ENCODE results near the gene IER5L. TPM values are rescaled to one million over a fixed set of nuclear protein-coding genes. Genes with fewer than 3 reads are reported as not detected.

IER5L gene
- total RNA-seq, 2 donors from 2014 or later: 6.8 to 8.1 TPM

DNA sequence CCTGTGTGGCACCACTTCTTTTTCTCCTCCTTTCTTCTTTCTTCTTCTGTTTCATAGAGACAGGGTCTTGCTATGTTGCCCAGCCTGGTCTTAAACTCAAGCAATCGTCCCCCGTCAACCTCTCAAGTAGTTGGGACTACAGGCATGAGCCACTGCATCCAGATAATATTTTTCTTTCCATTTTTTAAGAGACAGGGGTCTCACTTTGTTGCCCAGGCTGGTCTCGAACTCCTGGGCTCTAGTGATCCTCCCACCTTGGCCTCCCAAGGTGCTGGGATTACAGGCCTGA, 47.4 kb upstream of the IER5L start:
- peaks cover 7% of the 10 kb centered on the region for H3K4me1 Mint-ChIP-seq
- no peak overlapping the region for H3K9ac ChIP-seq (ENCODE audit: extremely low read depth, low read length, poor library complexity, severe bottlenecking)
- no peak overlapping the region for H3K4me3 ChIP-seq (ENCODE audit: low read length)
- H3K4me3 Mint-ChIP-seq: no peak overlapping the region
- H3K4me1 ChIP-seq (ENCODE audit: control insufficient read depth, insufficient read depth, low read length): no peaks in the 10 kb centered on the region
- no peak for DNase-seq
- H3K9me3 ChIP-seq (ENCODE audit: control insufficient read depth, low read length): no peaks in the 10 kb centered on the region
- no peaks in the 10 kb centered on the region for H3K27me3 Mint-ChIP-seq (ENCODE audit: insufficient read depth)
- H3K36me3 Mint-ChIP-seq (ENCODE audit: low read depth): no peaks in the 10 kb centered on the region
- no peak overlapping the region for H3K27ac ChIP-seq (ENCODE audit: low read depth, low read length)
- 91 to 92% methylated on average over 3 of the region's 3 CpGs for WGBS, 2 experiments (ENCODE audit: insufficient coverage in 1 of 2, insufficient read length in 1 of 2)
- TF ChIP-seq, protein P1, sequence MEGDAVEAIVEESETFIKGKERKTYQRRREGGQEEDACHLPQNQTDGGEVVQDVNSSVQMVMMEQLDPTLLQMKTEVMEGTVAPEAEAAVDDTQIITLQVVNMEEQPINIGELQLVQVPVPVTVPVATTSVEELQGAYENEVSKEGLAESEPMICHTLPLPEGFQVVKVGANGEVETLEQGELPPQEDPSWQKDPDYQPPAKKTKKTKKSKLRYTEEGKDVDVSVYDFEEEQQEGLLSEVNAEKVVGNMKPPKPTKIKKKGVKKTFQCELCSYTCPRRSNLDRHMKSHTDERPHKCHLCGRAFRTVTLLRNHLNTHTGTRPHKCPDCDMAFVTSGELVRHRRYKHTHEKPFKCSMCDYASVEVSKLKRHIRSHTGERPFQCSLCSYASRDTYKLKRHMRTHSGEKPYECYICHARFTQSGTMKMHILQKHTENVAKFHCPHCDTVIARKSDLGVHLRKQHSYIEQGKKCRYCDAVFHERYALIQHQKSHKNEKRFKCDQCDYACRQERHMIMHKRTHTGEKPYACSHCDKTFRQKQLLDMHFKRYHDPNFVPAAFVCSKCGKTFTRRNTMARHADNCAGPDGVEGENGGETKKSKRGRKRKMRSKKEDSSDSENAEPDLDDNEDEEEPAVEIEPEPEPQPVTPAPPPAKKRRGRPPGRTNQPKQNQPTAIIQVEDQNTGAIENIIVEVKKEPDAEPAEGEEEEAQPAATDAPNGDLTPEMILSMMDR (conservative IDR thresholded peaks at IDR 0.05): no peak
- H3K27ac Mint-ChIP-seq: no peak overlapping the region
- H3K36me3 ChIP-seq (ENCODE audit: control insufficient read depth, insufficient read depth, low read length): no peaks in the 10 kb centered on the region
- H3K27me3 ChIP-seq (ENCODE audit: control insufficient read depth, insufficient read depth, low read length, poor library complexity, severe bottlenecking): no peaks in the 10 kb centered on the region
- H3K9me3 Mint-ChIP-seq: no peaks in the 10 kb centered on the region

DNA sequence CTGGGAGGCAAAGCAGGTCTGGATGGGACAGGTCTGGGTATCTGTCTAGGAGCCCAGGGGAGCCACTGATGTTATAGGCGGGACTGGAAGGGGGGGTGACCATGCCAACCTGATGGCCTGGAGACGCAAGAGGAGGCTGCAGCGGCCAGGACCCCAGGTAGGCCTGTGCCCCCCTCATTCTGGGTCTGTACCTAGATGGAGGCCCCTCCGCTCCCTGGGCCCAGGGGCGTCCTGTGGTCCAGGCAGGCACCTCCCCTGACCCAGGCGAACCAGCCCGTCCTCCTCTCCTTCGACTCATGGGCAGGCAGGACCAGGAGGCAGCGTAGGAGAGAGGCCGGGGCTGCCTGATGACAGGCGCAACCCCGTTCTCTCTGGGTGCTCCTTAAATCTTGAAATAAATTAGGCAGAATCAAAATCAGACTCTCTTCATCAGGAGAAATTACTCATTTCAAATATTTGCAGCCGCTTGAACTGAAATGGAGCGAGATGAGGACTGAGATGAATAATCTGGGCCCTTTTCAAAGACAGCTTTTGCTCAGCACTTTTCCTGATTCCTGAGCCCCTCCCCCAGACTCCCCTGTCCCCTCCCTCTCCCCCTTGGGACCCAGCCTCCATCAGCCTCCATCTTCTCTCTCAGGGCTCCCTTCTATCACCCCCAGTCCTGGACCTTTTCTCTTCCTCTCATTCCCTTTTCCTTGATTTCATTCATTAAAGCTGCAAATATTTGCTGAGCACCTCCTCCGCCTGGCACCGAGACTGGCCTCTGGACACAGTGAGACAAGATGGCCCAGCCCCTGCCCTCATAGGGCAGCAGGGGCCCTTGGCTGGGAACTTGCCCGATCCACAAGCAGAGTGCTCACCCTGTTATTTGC, 46.8 kb upstream of the IER5L start:
- Histone ChIP-seq H3K4me3 (ENCODE audit: low read length) (no peak overlapping the region), H3K27ac (ENCODE audit: low read depth, low read length) (no peak overlapping the region), H3K4me1 (ENCODE audit: control insufficient read depth, insufficient read depth, low read length) (no peaks in the 10 kb centered on the region), H3K36me3 (ENCODE audit: control insufficient read depth, insufficient read depth, low read length) (no peaks in the 10 kb centered on the region), H3K9ac (ENCODE audit: extremely low read depth, low read length, poor library complexity, severe bottlenecking) (no peak overlapping the region), H3K27me3 (ENCODE audit: control insufficient read depth, insufficient read depth, low read length, poor library complexity, severe bottlenecking) (no peaks in the 10 kb centered on the region), H3K9me3 (ENCODE audit: control insufficient read depth, low read length) (no peaks in the 10 kb centered on the region)
- H3K27ac Mint-ChIP-seq: no peak overlapping the region
- no peak for DNase-seq
- 86 to 90% methylated on average over 16 to 17 of the region's 17 CpGs for WGBS, 2 experiments (ENCODE audit: insufficient coverage in 1 of 2, insufficient read length in 1 of 2)
- H3K4me3 Mint-ChIP-seq: no peak overlapping the region
- TF ChIP-seq, protein P1 (conservative IDR thresholded peaks at IDR 0.05): no peak
- H3K9me3 Mint-ChIP-seq: no peaks in the 10 kb centered on the region
- H3K36me3 Mint-ChIP-seq (ENCODE audit: low read depth): peaks cover under 1% of the 10 kb centered on the region
- no peaks in the 10 kb centered on the region for H3K27me3 Mint-ChIP-seq (ENCODE audit: insufficient read depth)
- peaks cover 7% of the 10 kb centered on the region for H3K4me1 Mint-ChIP-seq

DNA sequence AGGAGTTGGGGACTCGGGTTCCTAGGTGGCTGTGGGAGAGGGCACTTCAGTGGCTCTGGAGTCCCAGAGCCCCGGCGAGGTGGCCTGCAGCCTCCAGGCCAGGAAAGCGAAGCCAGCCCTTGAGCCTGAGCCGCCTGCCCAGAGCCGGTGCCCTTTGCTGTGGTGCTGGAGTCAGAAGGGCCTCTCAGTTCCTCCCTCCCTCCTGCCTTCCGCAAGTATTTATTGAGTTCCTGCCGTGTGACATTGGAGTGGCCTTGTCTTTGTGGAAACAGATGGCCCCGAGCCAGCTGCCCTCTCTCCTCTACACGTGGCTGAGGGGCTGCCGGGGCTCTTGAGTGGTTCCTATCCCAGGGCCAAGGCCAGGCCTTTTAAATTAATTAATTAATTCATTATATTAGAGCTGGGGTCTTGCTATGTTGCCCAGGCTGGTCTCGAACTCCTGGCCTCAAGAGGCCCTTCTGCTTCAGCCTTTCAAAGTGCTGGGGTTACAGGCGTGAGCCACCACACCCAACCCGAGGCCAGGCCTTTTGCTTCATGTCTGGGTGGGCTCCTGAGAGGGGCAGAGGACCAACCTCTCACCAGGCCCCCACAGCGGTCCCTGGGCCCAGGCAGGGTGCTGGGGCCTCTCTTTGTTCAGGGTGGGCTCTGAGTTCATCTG, 45.6 kb upstream of the IER5L start:
- no peak for DNase-seq
- H3K4me1 ChIP-seq (ENCODE audit: control insufficient read depth, insufficient read depth, low read length): no peaks in the 10 kb centered on the region
- TF ChIP-seq, protein P1 (conservative IDR thresholded peaks at IDR 0.05): no peak
- no peak overlapping the region for H3K27ac ChIP-seq (ENCODE audit: low read depth, low read length)
- Mint-ChIP-seq H3K27ac (no peak overlapping the region), H3K36me3 (ENCODE audit: low read depth) (peaks cover 4% of the 10 kb centered on the region), H3K9me3 (no peaks in the 10 kb centered on the region), H3K4me3 (no peak overlapping the region), H3K4me1 (peaks cover 1% of the 10 kb centered on the region), H3K27me3 (ENCODE audit: insufficient read depth) (no peaks in the 10 kb centered on the region)
- no peaks in the 10 kb centered on the region for H3K9me3 ChIP-seq (ENCODE audit: control insufficient read depth, low read length)
- H3K4me3 ChIP-seq (ENCODE audit: low read length): no peak overlapping the region
- 91 to 95% methylated on average over 8 to 15 of the region's 15 CpGs for WGBS, 2 experiments (ENCODE audit: insufficient coverage in 1 of 2, insufficient read length in 1 of 2)
- no peaks in the 10 kb centered on the region for H3K27me3 ChIP-seq (ENCODE audit: control insufficient read depth, insufficient read depth, low read length, poor library complexity, severe bottlenecking)
- H3K36me3 ChIP-seq (ENCODE audit: control insufficient read depth, insufficient read depth, low read length): no peaks in the 10 kb centered on the region
- H3K9ac ChIP-seq (ENCODE audit: extremely low read depth, low read length, poor library complexity, severe bottlenecking): no peak overlapping the region

Data from endodermal cell (in vitro differentiated cells).